SW 1271 (cell line): Measurements from ENCODE around the gene FAM9A.
"Not testable (repeated sequence)": the region's sequence is repeated elsewhere in the genome, so short reads cannot be mapped to it uniquely, and the experiment has no call there.

Source experiments
- DNase-seq, 2 experiments: peaks; one replicate each; lab custom pipeline; 2025; lab: John Stamatoyannopoulos, UW

Gene FAM9A

GRCh38 chrX:8803326-8803725, 2.1 kb upstream of the FAM9A start:
- DNase-seq: no peak

GRCh38 chrX:8800351-8800750, 832 bp downstream of the FAM9A start:
- not testable (repeated sequence) for DNase-seq

GRCh38 chrX:8799281-8799680, 1.9 kb downstream of the FAM9A start:
- DNase-seq: not testable (repeated sequence)

GRCh38 chrX:8798702-8799101, 2.5 kb downstream of the FAM9A start:
- not testable (repeated sequence) for DNase-seq

- not testable (repeated sequence) for DNase-seq
These were observed 14.1 kb downstream of the FAM9A start for GRCh38 chrX:8787119-8787518.

GRCh38 chrX:8784162-8784561, 17.0 kb downstream of the FAM9A start:
- no peak for DNase-seq

- no peak for DNase-seq
These were observed 17.5 kb downstream of the FAM9A start for GRCh38 chrX:8783714-8784098.

- DNase-seq: no peak
These were observed 18.0 kb downstream of the FAM9A start for GRCh38 chrX:8783097-8783713.

- no peak for DNase-seq
These were observed 18.6 kb downstream of the FAM9A start for GRCh38 chrX:8782595-8782994.

GRCh38 chrX:8781921-8782320, 19.3 kb downstream of the FAM9A start:
- not testable (repeated sequence) for DNase-seq

- no peak for DNase-seq
These were observed 28.1 kb downstream of the FAM9A start for GRCh38 chrX:8773117-8773516.

- no peak for DNase-seq
These were observed 41.2 kb downstream of the FAM9A start for GRCh38 chrX:8760021-8760420.

GRCh38 chrX:8758706-8759105, 42.5 kb downstream of the FAM9A start:
- DNase-seq: not testable (repeated sequence)

GRCh38 chrX:8757609-8758389, 43.4 kb downstream of the FAM9A start:
- peak in 1 of 2 experiments; percentile 5 for DNase-seq

- DNase-seq: no peak
These were observed 45.4 kb downstream of the FAM9A start for GRCh38 chrX:8755813-8756212.

- DNase-seq: no peak
These were observed 46.1 kb downstream of the FAM9A start for GRCh38 chrX:8755116-8755515.

- DNase-seq: no peak
These were observed 51.5 kb downstream of the FAM9A start for GRCh38 chrX:8749697-8750096.

- DNase-seq: peak in 1 of 2 experiments; percentile 7
These were observed 52.3 kb downstream of the FAM9A start for GRCh38 chrX:8748855-8749254.

- DNase-seq: peak in 1 of 2 experiments; percentile 1
These were observed 58.0 kb downstream of the FAM9A start for GRCh38 chrX:8743126-8743732.

GRCh38 chrX:8741981-8742380, 59.2 kb downstream of the FAM9A start:
- DNase-seq: no peak
